Bronchus fibroblast of lung (primary cell): ENCODE measurements around the gene MROH9. TPM values are rescaled to one million over a fixed set of nuclear protein-coding genes. Genes with fewer than 3 reads are reported as not detected.

Experiments used
- total RNA-seq: library from RNA; depleted of rRNA; stranded (reverse); fragments of >200 nt; gene quantifications from 2 replicates; pipeline ENCODE4 v1.2.3, GENCODE V29; 2015

MROH9 gene
- total RNA-seq, result under 0.01 TPM in 1 of 2 replicates, not detected in the other

GRCh38 chr1:170935231-170935630, at the start of gene MROH9:
Gene MROH9 (plus strand): TSS chr1:170935534. CDS start chr1:170945557, 10,023 bp downstream.

GRCh38 chr1:171090604-171091003, 155.3 kb downstream of the MROH9 start, which contains the start of gene FMO3:
Gene FMO3 (plus strand): TSS chr1:171090905. CDS start chr1:171092659, 1,754 bp downstream.

Other genes starting within 250 kb of the MROH9 start
- 0.67 and 0.74 TPM in 2 replicates for gene FMO3, start 155.4 kb downstream of the MROH9 start, total RNA-seq
- 3.4 and 3.9 TPM in 2 replicates for gene FMO2, start 249.8 kb downstream of the MROH9 start, total RNA-seq